Calu3 (cell line): ENCODE data around the gene NUP210. TPM values are rescaled to one million over a fixed set of nuclear protein-coding genes. Genes with fewer than 3 reads are reported as not detected.

ENCODE experiments used
- BruUV-seq: library from RNA; stranded (reverse); fragments of 400-500 nt; replicated peaks from 2 replicates; lab custom pipeline; 2021; lab: Mats Ljungman, UMichigan
- CTCF ChIA-PET: fragments of 300-600 bp; sonication (Branson Sonifier 250); formaldehyde crosslinking; loops from one replicate; lab custom pipeline; 2022; ENCODE audit warnings: antibody characterized with exemption; lab: Charles Lee
- DNase-seq: peaks from one replicate; pipeline ENCODE4 v3.0.0; 2022
- H3K27ac Mint-ChIP-seq: one replicate; pipeline ENCODE4 v1.8.0; 2022; ENCODE audit warnings: mixed read lengths; ENCODE audit not compliant: unreplicated experiment
- H3K27me3 Mint-ChIP-seq: one replicate; pipeline ENCODE4 v1.8.0; 2022; ENCODE audit warnings: mixed read lengths; ENCODE audit not compliant: unreplicated experiment
- H3K36me3 Mint-ChIP-seq: one replicate; pipeline ENCODE4 v1.8.0; 2022; ENCODE audit warnings: mild to moderate bottlenecking, moderate library complexity, mixed read lengths; ENCODE audit not compliant: insufficient read depth, unreplicated experiment
- H3K4me1 Mint-ChIP-seq: one replicate; pipeline ENCODE4 v1.8.0; 2022; ENCODE audit warnings: mild to moderate bottlenecking, low read depth, mixed read lengths; ENCODE audit not compliant: unreplicated experiment
- H3K4me3 Mint-ChIP-seq: one replicate; pipeline ENCODE4 v1.8.0; 2022; ENCODE audit warnings: mild to moderate bottlenecking, low read depth, moderate library complexity, mixed read lengths; ENCODE audit not compliant: unreplicated experiment
- H3K9me3 Mint-ChIP-seq: one replicate; pipeline ENCODE4 v1.8.0; 2022; ENCODE audit warnings: low read depth, mixed read lengths; ENCODE audit not compliant: unreplicated experiment
- CTCF ChIP-seq: fragments of 200-600 bp; IDR thresholded peaks from one replicate; pipeline ENCODE4 v1.8.0; 2022; ENCODE audit warnings: antibody characterized with exemption; ENCODE audit not compliant: unreplicated experiment
- intact Hi-C: fragments of 100-400 bp; cut with micrococcal nuclease; formaldehyde crosslinking; loops from one replicate; pipeline ENCODE4 v1.10.0; 2022; ENCODE audit not compliant: unreplicated experiment
- total RNA-seq: library from RNA; stranded (reverse); gene quantifications from 2 replicates; pipeline ENCODE4 v1.2.3, GENCODE V29; 2022

Gene NUP210
- total RNA-seq, 1 experiment from 2014 or later, result 76.9 TPM

- no TSS peak for BruUV-seq
- Mint-ChIP-seq H3K36me3 (peaks cover 11% of the 10 kb centered on the region), H3K4me3 (no peak overlapping the region), H3K9me3 (peaks cover 6% of the 10 kb centered on the region), H3K27ac (no peak overlapping the region), H3K27me3 (peaks cover 51% of the 10 kb centered on the region), H3K4me1 (no peaks in the 10 kb centered on the region)
- DNase-seq, result no peak
- CTCF ChIA-PET, result no interaction called here
- TF ChIP-seq CTCF, result no peak
- intact Hi-C loops, result loop anchor here (10.0 kb wide), 1 partner anchor 190 kb away; no protein-coding TSS in a partner anchor
Measured at GRCh38 chr3:13285007-13285567, 135.0 kb downstream of the NUP210 start.

- no peak for TF ChIP-seq CTCF
- peaks cover 51% of the 10 kb centered on the region for H3K27me3 Mint-ChIP-seq
- peaks cover 6% of the 10 kb centered on the region for H3K9me3 Mint-ChIP-seq
- no TSS peak for BruUV-seq
- H3K4me3 Mint-ChIP-seq, result peak overlapping the region; percentile 47
- peaks cover 11% of the 10 kb centered on the region for H3K36me3 Mint-ChIP-seq
- no peaks in the 10 kb centered on the region for H3K4me1 Mint-ChIP-seq
- intact Hi-C loops, result loop anchor here (10.0 kb wide), 1 partner anchor 189 kb away; no protein-coding TSS in a partner anchor
- CTCF ChIA-PET, result interaction anchor here (1.8 to 2.1 kb wide), 2 partner anchors 168 to 178 kb away, joined by 5 to 6 read pairs; no protein-coding TSS in a partner anchor
- no peak overlapping the region for H3K27ac Mint-ChIP-seq
- DNase-seq, result no peak
Measured at GRCh38 chr3:13283877-13284264, 136.3 kb downstream of the NUP210 start.

DNA sequence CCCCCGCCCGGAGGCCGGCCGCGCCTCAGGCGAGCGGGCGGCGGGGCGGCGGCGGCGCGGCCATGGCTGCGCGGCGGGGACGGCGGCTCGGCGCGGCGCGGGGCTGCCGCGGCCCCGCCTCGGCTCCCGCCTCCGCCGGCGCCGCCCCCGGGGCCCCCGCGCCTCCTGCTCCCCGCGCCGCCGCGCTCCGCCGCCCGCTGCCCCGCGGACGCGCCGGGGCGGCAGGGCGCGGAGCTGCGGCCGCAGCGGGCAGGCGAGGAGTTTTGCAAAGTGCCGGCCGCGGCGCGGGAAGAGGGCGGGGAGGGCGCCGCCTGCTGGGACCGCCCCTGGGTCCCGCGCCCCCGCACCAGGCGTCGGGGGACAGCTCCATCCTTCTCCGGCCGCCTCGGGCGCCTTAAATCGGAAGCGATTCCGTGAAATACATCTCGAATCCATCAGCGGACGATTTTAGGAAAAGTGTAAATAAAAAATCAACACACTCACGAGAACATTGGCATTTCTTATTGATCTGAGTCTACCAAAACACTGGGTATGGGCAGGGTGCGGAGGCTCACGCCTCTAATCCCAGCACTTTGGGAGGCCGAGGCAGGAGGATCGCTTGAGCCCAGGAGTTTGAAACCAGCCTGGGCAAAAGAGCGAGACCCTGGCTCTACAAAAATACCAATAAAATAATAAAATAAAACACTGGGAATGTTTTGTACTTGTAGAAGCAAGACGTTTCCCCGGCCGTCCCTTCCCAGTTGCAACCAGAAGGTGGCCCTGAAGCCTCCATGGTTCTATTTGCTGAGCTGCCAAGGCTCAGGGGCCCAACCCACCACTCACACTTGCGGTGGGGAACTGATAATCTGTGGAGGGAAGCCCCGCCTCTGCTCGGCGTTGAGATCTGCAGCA lies 136.9 kb downstream of the NUP210 start:
- no peak overlapping the region for H3K27ac Mint-ChIP-seq
- TF ChIP-seq CTCF, result peak; percentile 13
- no peaks in the 10 kb centered on the region for H3K4me1 Mint-ChIP-seq
- intact Hi-C loops, result loop anchor here (10.0 kb wide), 1 partner anchor 188 kb away; no protein-coding TSS in a partner anchor
- peaks cover 6% of the 10 kb centered on the region for H3K9me3 Mint-ChIP-seq
- peaks cover 48% of the 10 kb centered on the region for H3K27me3 Mint-ChIP-seq
- CTCF ChIA-PET, result interaction anchor here (0.5 to 2.1 kb wide), 8 partner anchors 15 to 191 kb away, joined by 3 to 14 read pairs (median 4); no protein-coding TSS in a partner anchor
- BruUV-seq, result no TSS peak
- peak; percentile 44 for DNase-seq
- peaks cover 11% of the 10 kb centered on the region for H3K36me3 Mint-ChIP-seq
- H3K4me3 Mint-ChIP-seq, result peak overlapping the region; percentile 47

DNA sequence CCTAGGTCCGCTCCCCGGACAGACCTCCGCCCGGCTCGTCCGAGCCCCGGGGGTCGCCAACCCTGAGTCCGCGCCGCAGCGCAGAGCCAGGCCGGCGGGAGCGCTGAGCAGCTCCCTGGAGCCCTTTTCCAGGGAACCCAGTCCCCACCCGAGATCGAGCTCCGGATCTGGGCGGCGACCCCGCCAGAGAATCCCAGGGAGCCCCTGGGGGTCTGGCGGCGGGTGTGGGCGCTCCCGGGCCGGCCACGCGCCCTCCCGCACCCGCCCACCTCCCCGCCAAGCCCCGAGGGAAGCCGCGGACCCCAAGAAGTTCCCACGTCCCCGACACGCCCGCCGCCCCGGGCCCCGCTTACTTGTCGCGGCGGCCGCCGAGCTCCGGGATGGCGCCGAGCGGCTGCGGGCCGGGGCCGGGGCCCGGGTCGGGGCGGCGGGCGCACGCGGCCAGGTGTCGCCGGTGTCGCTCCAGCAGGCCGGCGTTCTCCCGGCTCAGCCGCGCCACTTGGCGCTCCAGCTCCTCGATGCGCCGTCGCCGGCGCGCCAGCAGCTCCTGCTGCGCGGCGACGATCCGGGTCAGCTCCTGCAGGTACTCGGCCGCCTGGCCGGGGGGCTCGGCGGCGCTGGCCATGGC lies 137.7 kb downstream of the NUP210 start:
- Mint-ChIP-seq H3K4me3 (no peak overlapping the region), H3K9me3 (peaks cover 3% of the 10 kb centered on the region), H3K4me1 (no peaks in the 10 kb centered on the region), H3K27ac (no peak overlapping the region), H3K27me3 (peaks cover 48% of the 10 kb centered on the region), H3K36me3 (peaks cover 11% of the 10 kb centered on the region)
- no peak for TF ChIP-seq CTCF
- no peak for DNase-seq
- intact Hi-C loops, result loop anchor here (10.0 kb wide), 1 partner anchor 188 kb away; no protein-coding TSS in a partner anchor
- CTCF ChIA-PET, result interaction anchor here (0.6 to 2.1 kb wide), 7 partner anchors 16 to 190 kb away, joined by 3 to 14 read pairs (median 5); no protein-coding TSS in a partner anchor
- no TSS peak for BruUV-seq
